Medulla oblongata (tissue), 1 donor: ENCODE data around the gene ZSWIM5.

ENCODE experiments used
- DNase-seq: peaks from one replicate; pipeline ENCODE4 v3.0.0-alpha.2; 2015; ENCODE audit errors: extremely low spot score

ZSWIM5 gene

DNA sequence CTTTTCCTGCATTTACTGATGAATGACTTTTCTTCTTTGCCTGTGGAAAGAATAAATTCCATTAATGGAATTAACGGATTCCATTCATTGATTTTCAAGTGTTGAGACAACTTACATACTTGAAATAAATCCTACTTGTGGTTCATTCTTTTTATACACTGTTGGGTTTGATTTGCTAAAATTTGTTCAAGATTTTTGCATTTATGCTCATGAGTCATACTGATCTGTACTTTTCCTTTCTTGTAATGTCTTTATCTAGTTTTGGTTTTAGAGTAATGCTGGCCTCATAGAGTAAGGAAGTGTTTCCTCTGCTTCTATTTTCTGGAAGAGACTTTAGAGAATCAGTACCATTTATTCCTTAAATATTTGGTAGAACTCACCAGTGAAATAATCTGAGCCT, 180.0 kb downstream of the ZSWIM5 start:
- no peak for DNase-seq

- DNase-seq = no peak
Measured at GRCh38 chr1:45023663-45024062, 182.7 kb downstream of the ZSWIM5 start.

DNA sequence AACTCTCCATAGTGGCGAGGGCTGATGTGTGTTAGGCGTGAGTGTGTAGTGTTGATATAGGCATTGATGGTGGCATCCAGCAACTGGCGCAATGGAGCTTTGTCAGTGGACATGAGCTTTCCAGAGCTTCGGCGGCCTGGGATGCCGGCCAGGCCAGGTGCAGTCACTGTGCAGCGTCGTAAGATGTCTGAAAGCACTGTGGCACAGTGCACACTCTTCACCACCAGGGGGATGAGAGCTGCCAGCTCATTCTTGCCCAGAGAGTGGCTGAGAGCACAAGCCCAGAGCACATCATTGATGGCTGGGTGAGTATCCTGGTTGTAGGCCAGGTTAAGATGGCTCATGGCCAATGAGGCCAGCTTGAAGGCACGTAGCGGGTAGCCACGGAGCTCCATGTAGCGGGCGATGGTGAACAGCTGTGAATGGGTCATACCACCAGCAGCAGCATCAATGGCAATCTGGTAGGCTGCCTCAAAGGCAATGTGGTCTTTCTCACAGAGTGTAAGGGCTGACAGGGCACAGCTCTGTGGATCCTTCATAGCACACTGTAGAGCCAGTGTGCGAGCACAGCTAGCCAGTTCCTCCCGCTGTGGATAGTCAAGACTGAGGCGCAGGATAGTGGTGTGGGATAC, 187.7 kb downstream of the ZSWIM5 start:
- peak; percentile 70 for DNase-seq

- DNase-seq = no peak
Measured at GRCh38 chr1:45016767-45017166, 189.6 kb downstream of the ZSWIM5 start.

- DNase-seq = no peak
Measured at GRCh38 chr1:45016090-45016697, 190.2 kb downstream of the ZSWIM5 start.

DNA sequence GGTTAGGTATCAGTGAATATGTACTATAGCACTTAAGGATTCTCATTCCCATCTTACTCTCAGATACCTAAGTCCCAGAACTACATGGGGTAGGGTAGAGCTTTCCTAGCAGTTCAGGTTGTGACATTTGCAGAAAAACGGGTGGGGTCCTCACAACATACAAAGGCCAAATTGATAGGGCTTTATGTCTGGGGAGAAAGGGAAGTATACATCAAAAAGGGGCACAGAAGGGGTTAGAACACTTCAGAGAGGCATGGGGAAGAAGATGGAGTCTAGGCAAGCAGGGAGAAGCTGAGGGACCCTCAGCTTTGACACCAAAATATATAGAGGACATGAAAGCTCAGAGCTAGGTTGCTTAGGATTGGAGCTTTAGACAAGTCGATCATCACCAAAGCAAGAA, 190.7 kb downstream of the ZSWIM5 start:
- no peak for DNase-seq

GRCh38 chr1:45014321-45015028, 191.9 kb downstream of the ZSWIM5 start:
- DNase-seq = peak; percentile 91

- no peak for DNase-seq
Measured at GRCh38 chr1:45013551-45014209, 192.7 kb downstream of the ZSWIM5 start.

DNA sequence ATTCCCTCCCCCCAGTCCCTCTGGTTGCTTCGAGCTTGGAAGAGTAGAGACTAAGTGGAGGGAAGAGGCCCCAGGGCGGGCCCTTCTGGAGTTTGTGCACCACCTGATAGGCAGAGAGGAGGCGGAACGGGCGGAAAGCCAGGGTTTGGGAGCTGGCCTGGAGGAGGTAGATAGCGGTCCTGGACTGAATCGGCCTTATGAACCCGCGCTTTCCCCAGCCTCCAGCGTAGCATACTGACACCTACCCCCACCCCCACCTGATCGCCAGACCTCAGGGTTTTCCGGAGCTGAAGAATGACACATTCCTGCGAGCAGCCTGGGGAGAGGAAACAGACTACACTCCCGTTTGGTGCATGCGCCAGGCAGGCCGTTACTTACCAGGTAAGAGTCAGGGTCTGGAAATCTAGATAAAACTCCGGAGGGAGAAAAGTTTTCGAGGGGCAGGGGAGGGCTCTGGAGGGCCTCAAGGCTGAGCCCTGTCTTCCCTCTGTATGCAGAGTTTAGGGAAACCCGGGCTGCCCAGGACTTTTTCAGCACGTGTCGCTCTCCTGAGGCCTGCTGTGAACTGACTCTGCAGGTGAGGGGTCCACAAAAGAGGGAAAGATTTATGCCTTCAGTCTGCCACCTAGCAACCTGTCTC, 193.6 kb downstream of the ZSWIM5 start:
- peak; percentile 45 for DNase-seq

DNA sequence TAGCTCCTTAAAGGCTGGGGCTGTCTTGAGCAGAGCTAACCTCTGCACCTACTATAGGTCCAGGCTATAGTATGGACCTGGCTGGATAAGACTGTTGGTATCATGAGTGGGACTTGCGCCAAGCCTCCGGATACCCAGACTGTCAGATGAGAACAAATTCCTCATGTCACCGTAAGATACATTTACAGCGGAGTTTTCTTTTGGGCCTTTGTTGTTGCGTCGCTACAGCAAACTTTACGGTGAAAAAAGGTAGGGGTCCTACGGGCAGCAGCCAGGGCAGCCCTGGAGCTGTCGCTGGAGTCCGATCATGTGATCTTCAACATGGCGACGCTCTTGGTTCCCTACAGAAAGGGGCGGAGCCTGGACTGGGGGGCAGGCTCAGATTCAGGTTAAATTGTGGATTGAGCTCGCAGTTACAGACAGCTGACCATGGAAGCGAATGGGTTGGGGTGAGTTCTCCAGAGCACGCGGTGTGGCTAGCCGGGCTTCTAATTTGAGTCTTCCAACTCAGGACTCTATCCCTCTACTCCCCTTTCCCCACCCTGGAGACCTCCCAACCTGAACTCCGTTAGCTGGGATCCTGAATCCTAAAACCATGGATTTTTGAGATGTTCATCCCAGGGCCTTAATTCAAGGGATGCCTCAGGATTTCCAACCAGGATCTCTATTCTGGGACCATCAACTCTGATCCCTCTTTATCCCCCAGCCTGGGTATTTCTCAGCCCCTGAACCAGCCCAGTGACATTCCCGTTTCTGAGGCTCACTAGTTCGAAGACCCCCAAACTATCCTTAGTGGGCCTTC, 194.4 kb downstream of the ZSWIM5 start, which contains the start of gene UROD:
UROD (plus strand) TSS at position 418 of the 802 bp plus-strand sequence; CDS start at position 430, 12 bp downstream.
- DNase-seq = peak; percentile 98

GRCh38 chr1:45010855-45011811, 195.3 kb downstream of the ZSWIM5 start, which contains the start of gene HECTD3:
Gene HECTD3 (minus strand): TSS chr1:45011324. CDS start chr1:45011257, 67 bp downstream.
- peak; percentile 92 for DNase-seq

DNA sequence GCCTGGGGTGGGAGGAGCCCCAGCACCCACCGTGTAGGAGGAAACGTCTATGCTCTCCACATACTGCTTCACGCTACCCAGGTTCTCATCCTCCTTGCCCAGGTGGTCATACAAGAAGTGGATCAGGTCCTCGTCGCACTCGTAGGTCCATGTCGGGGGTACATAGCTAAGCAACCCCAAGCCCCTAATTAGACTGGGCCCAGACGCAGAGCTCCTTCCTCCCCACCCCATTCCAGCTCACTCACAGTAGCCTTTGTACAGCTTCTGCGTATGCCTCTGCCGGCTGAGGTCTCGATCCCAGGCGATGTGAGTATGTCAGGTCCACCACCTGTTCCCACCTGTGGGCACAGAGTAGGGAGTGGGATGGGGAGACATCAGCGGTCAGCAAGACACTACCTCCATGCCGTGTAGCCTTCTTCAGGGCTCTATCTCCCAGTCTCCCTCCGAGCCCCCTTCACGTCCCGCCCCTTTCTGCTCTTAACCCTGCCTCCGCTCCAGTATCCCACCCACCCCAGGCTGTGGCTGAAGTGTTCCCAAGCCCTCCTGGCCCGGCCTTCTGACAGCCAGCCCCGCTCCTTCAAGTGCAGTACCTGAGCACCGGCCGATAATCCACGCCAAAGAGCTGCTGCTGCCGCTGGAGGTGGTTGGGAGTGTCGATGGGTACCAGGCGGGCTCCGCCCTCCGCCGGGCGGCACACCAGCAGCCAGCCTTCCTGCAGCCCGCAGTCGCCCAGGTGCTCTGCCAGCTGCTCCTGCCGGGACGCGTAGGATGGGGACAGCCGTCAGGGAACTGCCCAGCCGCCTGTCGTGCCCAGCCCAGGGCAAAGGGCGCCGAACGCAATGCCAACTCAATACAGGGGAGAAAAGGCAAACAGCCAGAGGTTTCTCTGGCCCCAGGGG, 196.2 kb downstream of the ZSWIM5 start:
- no peak for DNase-seq

DNA sequence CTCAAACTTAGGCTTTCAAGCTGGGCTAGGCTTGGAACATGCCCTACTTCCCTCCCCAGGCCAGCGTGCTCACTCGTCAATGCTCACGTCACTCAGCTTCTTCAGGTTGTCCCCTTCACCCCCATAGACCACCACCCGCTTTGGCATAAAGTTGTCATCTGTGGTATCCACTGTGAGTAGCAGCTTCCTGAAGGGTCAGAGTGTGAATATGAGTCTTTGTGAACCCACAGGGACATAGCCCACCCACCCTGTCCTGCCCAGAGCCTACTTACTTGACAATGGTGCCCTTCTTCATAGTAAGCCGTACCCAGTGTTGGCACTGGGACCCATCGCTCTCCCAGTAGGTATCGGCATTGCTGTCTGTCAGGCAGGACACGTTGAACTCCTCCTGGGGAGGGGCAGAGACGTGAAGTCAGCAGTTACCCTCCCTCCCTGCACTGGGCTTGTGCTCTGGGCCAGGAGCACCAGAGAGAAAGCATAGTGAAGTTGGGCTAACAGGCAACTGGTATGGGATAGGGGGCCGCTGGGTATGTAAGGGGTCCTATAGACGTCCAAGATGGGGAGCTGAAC, 197.0 kb downstream of the ZSWIM5 start:
- DNase-seq = no peak

GRCh38 chr1:45008516-45008915, 197.9 kb downstream of the ZSWIM5 start:
- no peak for DNase-seq

DNA sequence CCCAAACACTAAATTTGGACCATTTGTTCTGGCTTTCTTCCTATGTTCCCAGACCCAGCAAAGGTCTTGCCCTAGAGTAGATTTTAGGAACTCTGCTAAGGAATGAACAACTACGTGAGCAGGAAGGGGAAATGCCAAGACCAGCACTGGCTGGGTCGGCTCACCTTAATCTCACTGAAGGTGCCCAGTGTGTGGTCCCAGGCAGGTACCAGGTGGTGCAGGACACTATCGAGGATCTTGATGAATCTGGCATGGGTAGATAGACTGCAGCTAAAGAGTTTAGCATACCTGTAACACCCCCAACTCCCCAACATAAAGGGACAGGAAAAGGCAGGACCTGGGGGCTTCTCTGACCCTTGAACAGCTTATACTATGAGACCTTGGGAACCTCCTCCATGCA, 198.3 kb downstream of the ZSWIM5 start:
- DNase-seq = no peak

DNA sequence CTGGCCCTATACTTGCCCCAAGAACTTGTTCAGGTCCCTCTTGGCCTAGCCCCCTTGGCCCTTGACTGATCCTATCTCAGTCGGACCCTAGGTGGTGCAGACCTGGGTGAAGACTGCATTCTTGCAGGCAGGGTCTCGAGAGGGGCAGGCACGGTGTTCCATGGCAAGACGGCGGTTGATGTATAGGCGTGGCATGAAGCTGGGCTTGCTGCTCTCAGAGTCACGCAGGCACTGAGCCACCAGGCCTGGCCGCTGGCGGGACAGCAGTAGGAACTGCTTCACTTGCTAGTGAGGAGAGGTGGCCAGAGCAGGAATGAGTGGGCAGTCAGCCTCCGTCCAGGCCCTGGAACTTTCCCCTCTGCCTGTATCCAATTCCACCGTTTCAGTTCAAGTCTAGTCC, 199.1 kb downstream of the ZSWIM5 start:
- no peak for DNase-seq

- DNase-seq = no peak
Measured at GRCh38 chr1:45005761-45006160, 200.6 kb downstream of the ZSWIM5 start.

DNA sequence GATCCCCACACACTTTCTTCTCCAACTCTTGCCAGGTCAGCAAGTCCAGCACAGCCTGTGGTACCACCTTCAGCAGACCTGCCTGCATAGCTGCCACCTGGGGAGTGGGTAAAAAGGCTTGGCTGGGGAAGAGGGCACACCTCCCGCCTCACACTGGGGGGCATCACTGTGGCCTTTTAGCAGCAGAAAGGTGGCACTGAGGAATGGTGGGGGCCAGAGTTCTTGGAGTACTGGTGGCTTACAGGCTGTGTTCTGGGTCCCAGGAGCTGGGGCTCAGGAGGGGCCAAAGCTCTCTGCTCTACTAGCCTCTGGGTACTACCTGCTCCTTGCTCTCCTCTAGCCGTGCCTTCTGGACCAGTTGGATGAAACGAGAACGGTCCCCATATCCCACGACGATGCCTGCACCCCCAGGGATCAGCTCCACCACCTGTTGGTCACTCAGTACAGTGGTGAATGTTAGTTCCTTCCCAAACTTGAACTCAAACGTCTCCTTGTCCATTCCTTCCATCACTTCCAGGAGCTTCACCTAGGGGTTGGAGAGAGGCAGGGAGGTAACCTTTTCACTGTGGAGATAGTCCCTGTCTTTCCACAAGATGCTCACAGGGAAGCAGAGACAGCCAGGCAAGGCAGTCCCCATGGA, 202.0 kb downstream of the ZSWIM5 start:
- no peak for DNase-seq
